ENCODE data around the gene ZNF549.
"Not testable (repeated sequence)": the region's sequence is repeated elsewhere in the genome, so short reads cannot be mapped to it uniquely, and the experiment has no call there.

Gene ZNF549

GRCh38 chr19:57518021-57518420 lies 9.1 kb upstream of the ZNF549 start:
- not testable (repeated sequence) for H3K4me3 ChIP-seq (ENCODE audit: extremely low read depth, insufficient read depth, low read length, poor library complexity, severe bottlenecking); H3K4me1 ChIP-seq (ENCODE audit: control insufficient read depth, insufficient read depth, low read length, poor library complexity, severe bottlenecking); H3K27ac ChIP-seq (ENCODE audit: low read depth, low read length, severe bottlenecking)
- peaks cover 33% of the 10 kb centered on the region for H3K36me3 ChIP-seq (ENCODE audit: control insufficient read depth, insufficient read depth, low read length)
- 92% methylated on average over 4 of the region's 4 CpGs for WGBS, 2 experiments (ENCODE audit: insufficient coverage in 2 of 2)
- peaks cover 19% of the 10 kb centered on the region for H3K9me3 ChIP-seq (ENCODE audit: control insufficient read depth, low read length)

DNA sequence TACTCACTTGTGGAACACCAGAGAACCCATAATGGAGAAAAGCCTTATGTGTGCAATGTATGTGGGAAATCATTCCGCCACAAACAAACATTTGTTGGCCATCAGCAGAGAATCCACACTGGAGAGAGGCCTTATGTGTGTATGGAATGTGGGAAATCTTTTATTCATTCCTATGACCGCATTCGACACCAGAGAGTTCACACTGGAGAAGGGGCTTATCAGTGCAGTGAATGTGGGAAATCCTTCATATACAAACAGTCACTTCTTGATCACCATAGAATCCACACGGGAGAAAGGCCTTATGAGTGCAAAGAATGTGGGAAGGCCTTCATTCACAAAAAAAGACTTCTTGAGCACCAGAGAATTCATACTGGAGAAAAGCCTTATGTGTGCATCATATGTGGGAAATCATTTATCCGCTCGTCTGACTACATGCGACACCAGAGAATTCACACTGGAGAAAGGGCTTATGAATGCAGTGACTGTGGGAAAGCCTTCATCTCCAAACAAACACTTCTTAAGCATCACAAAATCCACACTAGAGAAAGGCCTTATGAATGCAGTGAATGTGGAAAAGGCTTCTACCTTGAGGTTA lies 10.9 kb downstream of the ZNF549 start:
- Histone ChIP-seq H3K9me3 (ENCODE audit: control insufficient read depth, low read length) (peaks cover 58% of the 10 kb centered on the region), H3K4me3 (ENCODE audit: extremely low read depth, insufficient read depth, low read length, poor library complexity, severe bottlenecking) (no peak overlapping the region), H3K36me3 (ENCODE audit: control insufficient read depth, insufficient read depth, low read length) (peaks cover 98% of the 10 kb centered on the region)

GRCh38 chr19:57546513-57546912 lies 19.4 kb downstream of the ZNF549 start:
- no peak overlapping the region for H3K4me3 ChIP-seq (ENCODE audit: extremely low read depth, insufficient read depth, low read length, poor library complexity, severe bottlenecking)
- WGBS, 2 experiments (ENCODE audit: insufficient coverage in 2 of 2), result 100% methylated on average over 1 of the region's 1 CpG
- H3K9me3 ChIP-seq (ENCODE audit: control insufficient read depth, low read length), result peaks cover 63% of the 10 kb centered on the region
- H3K36me3 ChIP-seq (ENCODE audit: control insufficient read depth, insufficient read depth, low read length), result peaks cover 98% of the 10 kb centered on the region
- no peaks in the 10 kb centered on the region for H3K4me1 ChIP-seq (ENCODE audit: control insufficient read depth, insufficient read depth, low read length, poor library complexity, severe bottlenecking)
- H3K27ac ChIP-seq (ENCODE audit: low read depth, low read length, severe bottlenecking), result no peak overlapping the region

More for the DNA sequence above, 10.9 kb downstream of the ZNF549 start:
- no peaks in the 10 kb centered on the region for H3K4me1 ChIP-seq (ENCODE audit: control insufficient read depth, insufficient read depth, low read length, poor library complexity, severe bottlenecking)
- H3K27ac ChIP-seq (ENCODE audit: low read depth, low read length, severe bottlenecking), result no peak overlapping the region
- 67 to 100% methylated on average over 1 to 4 of the region's 7 CpGs for WGBS, 2 experiments (ENCODE audit: insufficient coverage in 2 of 2)

DNA sequence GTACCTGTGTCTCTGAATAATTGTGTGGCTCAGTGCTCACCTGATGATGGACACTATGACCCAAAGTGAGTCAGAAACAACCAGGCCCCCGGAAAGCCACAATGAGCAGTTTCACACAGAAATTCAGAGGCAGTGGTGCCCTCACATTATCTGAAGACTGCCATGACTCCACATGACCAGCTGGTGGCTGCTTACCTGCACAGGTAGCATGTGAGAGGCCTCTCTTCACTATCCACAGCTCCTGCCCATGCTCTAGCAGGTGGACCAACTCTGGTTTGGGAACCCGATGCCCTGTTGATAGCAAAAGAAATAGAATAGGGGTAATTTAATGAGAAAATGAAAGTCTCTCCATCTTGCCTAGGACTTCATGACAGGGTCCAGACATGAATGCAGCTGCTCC lies 25.3 kb downstream of the ZNF549 start:
- Histone ChIP-seq H3K4me3 (ENCODE audit: extremely low read depth, insufficient read depth, low read length, poor library complexity, severe bottlenecking) (no peak overlapping the region), H3K36me3 (ENCODE audit: control insufficient read depth, insufficient read depth, low read length) (peaks cover 93% of the 10 kb centered on the region), H3K27ac (ENCODE audit: low read depth, low read length, severe bottlenecking) (no peak overlapping the region), H3K9me3 (ENCODE audit: control insufficient read depth, low read length) (peaks cover 39% of the 10 kb centered on the region), H3K4me1 (ENCODE audit: control insufficient read depth, insufficient read depth, low read length, poor library complexity, severe bottlenecking) (no peaks in the 10 kb centered on the region)
- WGBS, 2 experiments (ENCODE audit: insufficient coverage in 2 of 2), result 100% methylated on average over 1 to 2 of the region's 2 CpGs

- WGBS, 2 experiments (ENCODE audit: insufficient coverage in 2 of 2), result 100% methylated on average over 2 to 4 of the region's 5 CpGs
- Histone ChIP-seq H3K4me3 (ENCODE audit: extremely low read depth, insufficient read depth, low read length, poor library complexity, severe bottlenecking) (no peak overlapping the region), H3K9me3 (ENCODE audit: control insufficient read depth, low read length) (peaks cover 38% of the 10 kb centered on the region), H3K36me3 (ENCODE audit: control insufficient read depth, insufficient read depth, low read length) (peaks cover 48% of the 10 kb centered on the region), H3K27ac (ENCODE audit: low read depth, low read length, severe bottlenecking) (no peak overlapping the region), H3K4me1 (ENCODE audit: control insufficient read depth, insufficient read depth, low read length, poor library complexity, severe bottlenecking) (no peaks in the 10 kb centered on the region)
These were observed 30.5 kb downstream of the ZNF549 start for GRCh38 chr19:57557659-57558058.

DNA sequence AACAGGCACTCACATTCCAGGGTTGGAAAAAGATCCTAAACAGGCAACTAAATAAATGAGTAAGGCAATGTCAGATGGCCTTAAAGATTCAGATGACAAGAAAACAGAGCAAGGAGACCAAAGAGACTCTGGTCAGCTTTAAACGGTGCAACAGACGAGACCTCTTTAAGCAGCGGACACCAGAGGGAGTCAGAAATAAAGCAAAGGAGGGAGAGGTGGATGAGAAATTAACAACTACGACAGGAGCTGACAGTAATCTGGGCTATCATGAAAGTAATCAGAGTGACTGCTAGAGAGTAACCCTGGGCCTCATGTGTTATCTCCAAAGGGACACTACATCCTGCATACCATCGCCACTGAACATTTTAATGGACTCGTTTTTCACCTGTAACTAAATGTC lies 31.4 kb downstream of the ZNF549 start:
- WGBS, 2 experiments (ENCODE audit: insufficient coverage in 2 of 2), result 48 to 69% methylated on average over 4 to 5 of the region's 6 CpGs
- Histone ChIP-seq H3K27ac (ENCODE audit: low read depth, low read length, severe bottlenecking) (no peak overlapping the region), H3K36me3 (ENCODE audit: control insufficient read depth, insufficient read depth, low read length) (peaks cover 39% of the 10 kb centered on the region), H3K4me3 (ENCODE audit: extremely low read depth, insufficient read depth, low read length, poor library complexity, severe bottlenecking) (peak overlapping the region; percentile 90), H3K9me3 (ENCODE audit: control insufficient read depth, low read length) (peaks cover 38% of the 10 kb centered on the region), H3K4me1 (ENCODE audit: control insufficient read depth, insufficient read depth, low read length, poor library complexity, severe bottlenecking) (no peaks in the 10 kb centered on the region)

- WGBS, 2 experiments (ENCODE audit: insufficient coverage in 2 of 2), result 1 to 2% methylated on average over 18 to 20 of the region's 22 CpGs
- Histone ChIP-seq H3K4me3 (ENCODE audit: extremely low read depth, insufficient read depth, low read length, poor library complexity, severe bottlenecking) (peak overlapping the region; percentile 90), H3K27ac (ENCODE audit: low read depth, low read length, severe bottlenecking) (peak overlapping the region; percentile 55), H3K36me3 (ENCODE audit: control insufficient read depth, insufficient read depth, low read length) (peaks cover 34% of the 10 kb centered on the region), H3K9me3 (ENCODE audit: control insufficient read depth, low read length) (peaks cover 41% of the 10 kb centered on the region), H3K4me1 (ENCODE audit: control insufficient read depth, insufficient read depth, low read length, poor library complexity, severe bottlenecking) (no peaks in the 10 kb centered on the region)
These were observed 31.9 kb downstream of the ZNF549 start for GRCh38 chr19:57559008-57559403.

- Histone ChIP-seq H3K4me3 (ENCODE audit: extremely low read depth, insufficient read depth, low read length, poor library complexity, severe bottlenecking) (peak within 1 kb of the TSS; percentile 90), H3K9me3 (ENCODE audit: control insufficient read depth, low read length) (peaks cover 46% of the 10 kb centered on the region), H3K4me1 (ENCODE audit: control insufficient read depth, insufficient read depth, low read length, poor library complexity, severe bottlenecking) (no peaks in the 10 kb centered on the region), H3K36me3 (ENCODE audit: control insufficient read depth, insufficient read depth, low read length) (peaks cover 29% of the 10 kb centered on the region), H3K27ac (ENCODE audit: low read depth, low read length, severe bottlenecking) (peak within 1 kb of the TSS; percentile 55)
- WGBS, 2 experiments (ENCODE audit: insufficient coverage in 2 of 2), result 0% methylated on average over 41 to 55 of the region's 56 CpGs
These were observed 32.4 kb downstream of the ZNF549 start, which contains the start of gene ZNF550 for GRCh38 chr19:57559404-57560025. ZNF550 (minus strand) TSS chr19:57559863; CDS start chr19:57559682, 181 bp downstream.

GRCh38 chr19:57560049-57560491 lies 32.9 kb downstream of the ZNF549 start:
- H3K36me3 ChIP-seq (ENCODE audit: control insufficient read depth, insufficient read depth, low read length), result peaks cover 24% of the 10 kb centered on the region
- peak overlapping the region; percentile 90 for H3K4me3 ChIP-seq (ENCODE audit: extremely low read depth, insufficient read depth, low read length, poor library complexity, severe bottlenecking)
- WGBS, 2 experiments (ENCODE audit: insufficient coverage in 2 of 2), result 81 to 92% methylated on average over 20 to 22 of the region's 23 CpGs
- peaks cover 51% of the 10 kb centered on the region for H3K9me3 ChIP-seq (ENCODE audit: control insufficient read depth, low read length)
- no peaks in the 10 kb centered on the region for H3K4me1 ChIP-seq (ENCODE audit: control insufficient read depth, insufficient read depth, low read length, poor library complexity, severe bottlenecking)
- H3K27ac ChIP-seq (ENCODE audit: low read depth, low read length, severe bottlenecking), result no peak overlapping the region

DNA sequence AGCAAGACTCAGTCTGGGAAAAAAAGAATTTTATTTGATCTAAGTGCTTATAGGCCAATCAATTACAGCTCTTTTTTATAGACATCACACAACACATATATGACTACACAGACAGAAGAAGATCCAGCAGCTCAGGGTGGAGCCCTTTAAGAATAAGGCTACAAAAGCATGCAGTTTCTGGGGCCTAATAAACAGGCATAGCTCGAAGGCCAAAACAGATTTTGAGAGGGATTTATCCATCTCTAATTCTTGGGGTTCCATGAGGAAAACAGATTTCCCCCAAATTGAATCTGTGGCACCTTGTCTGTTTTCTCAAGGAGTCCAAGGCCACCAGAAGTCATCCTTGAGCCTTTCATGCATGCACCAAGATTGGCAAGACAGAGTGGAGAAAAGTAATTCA lies 36.4 kb downstream of the ZNF549 start:
- no peak overlapping the region for H3K4me3 ChIP-seq (ENCODE audit: extremely low read depth, insufficient read depth, low read length, poor library complexity, severe bottlenecking)
- H3K4me1 ChIP-seq (ENCODE audit: control insufficient read depth, insufficient read depth, low read length, poor library complexity, severe bottlenecking), result no peaks in the 10 kb centered on the region
- WGBS, 2 experiments (ENCODE audit: insufficient coverage in 2 of 2), result 22 to 56% methylated on average over 1 of the region's 1 CpG
- H3K36me3 ChIP-seq (ENCODE audit: control insufficient read depth, insufficient read depth, low read length), result no peaks in the 10 kb centered on the region
- peaks cover 81% of the 10 kb centered on the region for H3K9me3 ChIP-seq (ENCODE audit: control insufficient read depth, low read length)
- no peak overlapping the region for H3K27ac ChIP-seq (ENCODE audit: low read depth, low read length, severe bottlenecking)
